MM.1S (cell line): ENCODE measurements around the gene CD44.

Experiments
- EZH2 ChIP-seq: fragments of 300-600 bp; sonication (generic); optimal IDR thresholded peaks from 2 replicates; pipeline ENCODE3; 2017; ENCODE audit warnings: low read depth, mild to moderate bottlenecking, antibody characterized with exemption, low read length, mixed read lengths
- TF ChIP-seq, protein P1 (sequence below): fragments of 300-600 bp; sonication (generic); IDR thresholded peaks from 2 replicates; pipeline ENCODE4 v1.5.1; 2016; ENCODE audit warnings: antibody characterized with exemption, low read length, mixed read lengths

DNA sequence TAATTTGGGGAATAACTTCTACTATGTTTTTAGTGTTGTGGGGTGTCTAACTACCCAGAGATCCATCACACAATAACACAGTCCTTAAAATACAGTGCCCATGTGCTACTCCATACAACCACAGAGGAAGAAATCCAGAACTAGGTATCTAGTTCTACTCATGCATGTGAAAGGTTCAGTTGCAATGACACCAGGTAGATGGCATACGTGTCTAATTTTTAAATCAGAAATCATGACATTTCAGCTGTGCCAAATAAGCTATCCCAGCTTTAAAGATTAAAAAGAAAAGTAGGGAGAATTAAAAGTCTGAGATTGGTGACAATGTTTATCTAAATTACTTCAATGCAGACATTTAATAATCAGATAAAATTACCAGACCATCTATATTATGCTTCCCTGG, 122.2 kb downstream of the CD44 start:
- TF ChIP-seq EZH2 = no peak
- TF ChIP-seq, protein P1, sequence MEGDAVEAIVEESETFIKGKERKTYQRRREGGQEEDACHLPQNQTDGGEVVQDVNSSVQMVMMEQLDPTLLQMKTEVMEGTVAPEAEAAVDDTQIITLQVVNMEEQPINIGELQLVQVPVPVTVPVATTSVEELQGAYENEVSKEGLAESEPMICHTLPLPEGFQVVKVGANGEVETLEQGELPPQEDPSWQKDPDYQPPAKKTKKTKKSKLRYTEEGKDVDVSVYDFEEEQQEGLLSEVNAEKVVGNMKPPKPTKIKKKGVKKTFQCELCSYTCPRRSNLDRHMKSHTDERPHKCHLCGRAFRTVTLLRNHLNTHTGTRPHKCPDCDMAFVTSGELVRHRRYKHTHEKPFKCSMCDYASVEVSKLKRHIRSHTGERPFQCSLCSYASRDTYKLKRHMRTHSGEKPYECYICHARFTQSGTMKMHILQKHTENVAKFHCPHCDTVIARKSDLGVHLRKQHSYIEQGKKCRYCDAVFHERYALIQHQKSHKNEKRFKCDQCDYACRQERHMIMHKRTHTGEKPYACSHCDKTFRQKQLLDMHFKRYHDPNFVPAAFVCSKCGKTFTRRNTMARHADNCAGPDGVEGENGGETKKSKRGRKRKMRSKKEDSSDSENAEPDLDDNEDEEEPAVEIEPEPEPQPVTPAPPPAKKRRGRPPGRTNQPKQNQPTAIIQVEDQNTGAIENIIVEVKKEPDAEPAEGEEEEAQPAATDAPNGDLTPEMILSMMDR = no peak
